GM21529 (cell line): Measurements from ENCODE around the gene TIA1.

Source experiments
- ATAC-seq: cut with Tn5 transposase; IDR thresholded peaks from one replicate; pipeline ENCODE4 v1.9.1; 2021; ENCODE audit not compliant: unreplicated experiment

Gene TIA1

GRCh38 chr2:70161069-70161534 lies 87.3 kb downstream of the TIA1 start:
- peak; percentile 96 for ATAC-seq

DNA sequence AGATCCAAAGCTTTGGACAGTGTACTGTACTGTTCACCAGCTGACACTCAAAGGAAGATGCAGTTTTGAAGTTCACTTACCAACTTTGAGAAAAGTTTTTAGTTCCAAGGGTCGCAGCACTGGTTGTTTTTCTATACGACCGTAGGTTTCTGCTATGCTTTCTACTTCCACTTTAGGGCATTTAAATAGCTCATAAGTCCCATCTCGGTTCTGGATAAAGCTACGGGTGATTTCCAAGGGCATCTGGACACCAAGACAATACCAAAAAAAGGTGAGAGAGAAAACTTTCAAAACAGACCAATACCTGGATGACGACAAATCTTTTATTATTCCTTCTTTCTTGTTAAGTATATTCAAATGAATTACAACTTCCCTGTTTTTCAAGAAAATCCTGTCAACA lies 87.9 kb downstream of the TIA1 start:
- no peak for ATAC-seq
